Naive B cell (primary cell): ENCODE measurements around the gene PCDHGA5. TPM values are rescaled to one million over a fixed set of nuclear protein-coding genes. Genes with fewer than 3 reads are reported as not detected.
A peak's percentile ranks its signal among the peaks of the same experiment; 100 is the strongest.
"Not testable (repeated sequence)": the region's sequence is repeated elsewhere in the genome, so short reads cannot be mapped to it uniquely, and the experiment has no call there.

Experiments
- ATAC-seq, 2 donors: fragments of 150-1000 bp; cut with Tn5 transposase; 2 replicates each; pipeline ENCODE4 v1.10.0; 2021; ENCODE audit warnings: low read depth in 2 of 2, mild to moderate bottlenecking in 2 of 2, moderate library complexity in 2 of 2
- DNase-seq: peaks from one replicate; pipeline ENCODE4 v3.0.0; 2022
- H3K27ac Mint-ChIP-seq, 6 donors: one replicate each; pipeline ENCODE4 v1.8.0; 2020 to 2022; ENCODE audit warnings: mild to moderate bottlenecking in 6 of 6, mixed read lengths in 6 of 6, moderate library complexity in 5 of 6, inconsistent platforms in 2 of 6
- H3K27me3 Mint-ChIP-seq, 3 donors: one replicate each; pipeline ENCODE4 v1.8.0; 2021 to 2022; ENCODE audit warnings: mixed read lengths in 3 of 3, mild to moderate bottlenecking in 1 of 3
- H3K36me3 Mint-ChIP-seq, 2 donors: one replicate each; pipeline ENCODE4 v1.8.0; 2020 to 2022; ENCODE audit warnings: mixed read lengths in 2 of 2, inconsistent platforms in 1 of 2, mild to moderate bottlenecking in 1 of 2
- H3K4me1 Mint-ChIP-seq, 3 donors: one replicate each; pipeline ENCODE4 v1.8.0; 2020 to 2022; ENCODE audit warnings: mixed read lengths in 3 of 3, inconsistent platforms in 1 of 3, mild to moderate bottlenecking in 1 of 3, moderate library complexity in 1 of 3
- H3K4me3 Mint-ChIP-seq, 8 donors: one replicate each; pipeline ENCODE4 v1.8.0; 2020 to 2022; ENCODE audit warnings: mild to moderate bottlenecking in 8 of 8, mixed read lengths in 8 of 8, moderate library complexity in 8 of 8, inconsistent platforms in 2 of 8
- H3K9me3 Mint-ChIP-seq, 7 donors: one replicate each; pipeline ENCODE4 v1.8.0; 2020 to 2022; ENCODE audit warnings: mixed read lengths in 7 of 7, mild to moderate bottlenecking in 5 of 7, inconsistent platforms in 2 of 7, moderate library complexity in 1 of 7
- polyA plus RNA-seq, 6 donors: library from polyadenylated mRNA; unstranded; fragments of 300-500 nt; fragmentation: Illumina TruSeq; gene quantifications; one replicate each; pipeline ENCODE4 v1.2.3, GENCODE V29; 2021; ENCODE audit warnings: low read depth in 6 of 6

Gene PCDHGA5
- polyA plus RNA-seq, 6 donors from 2014 or later: 0.10 TPM; not detected in 5

GRCh38 chr5:141414548-141415274, 50.7 kb downstream of the PCDHGA5 start:
- not testable (repeated sequence) for ATAC-seq, DNase-seq
- peak overlapping the region in 3 of 6 donors; percentile 4 to 79 (median 36) for H3K27ac Mint-ChIP-seq
- peak overlapping the region in 6 of 8 donors; percentile 7 to 84 (median 60) for H3K4me3 Mint-ChIP-seq
- H3K9me3 Mint-ChIP-seq: peaks cover 9 to 64% (median 45%) of the 10 kb centered on the region in 7 donors
- peaks cover 36 to 44% of the 10 kb centered on the region in 2 donors for H3K36me3 Mint-ChIP-seq
- peaks cover 11 to 28% (median 18%) of the 10 kb centered on the region in 3 donors for H3K4me1 Mint-ChIP-seq
- H3K27me3 Mint-ChIP-seq: peaks cover 62 to 69% (median 64%) of the 10 kb centered on the region in 3 donors

- ATAC-seq, DNase-seq: not testable (repeated sequence)
- Mint-ChIP-seq H3K27ac (peak overlapping the region in 3 of 6 donors; percentile 36 to 60 (median 53)), H3K27me3 (peaks cover 59 to 68% (median 63%) of the 10 kb centered on the region in 3 donors), H3K4me3 (peak overlapping the region in 5 of 8 donors; percentile 7 to 68 (median 46)), H3K9me3 (peaks cover 9 to 64% (median 46%) of the 10 kb centered on the region in 7 donors), H3K4me1 (peaks cover 9 to 28% (median 18%) of the 10 kb centered on the region in 3 donors), H3K36me3 (peaks cover 33 to 39% of the 10 kb centered on the region in 2 donors)
Observed at GRCh38 chr5:141415275-141415618, 51.3 kb downstream of the PCDHGA5 start.

Other genes with a start within 250 kb of the PCDHGA5 start
- not detected for gene PCDHB4, start 242.3 kb upstream of the PCDHGA5 start, polyA plus RNA-seq
- under 1 TPM in 2 of 6 donors, not detected in 4; 0.08 to 0.43 TPM for gene PCDHB5, start 229.0 kb upstream of the PCDHGA5 start, polyA plus RNA-seq
- not detected for gene PCDHB6, start 214.1 kb upstream of the PCDHGA5 start, polyA plus RNA-seq
- not detected for gene PCDHB7, start 191.5 kb upstream of the PCDHGA5 start, polyA plus RNA-seq
- gene PCDHB8, start 186.4 kb upstream of the PCDHGA5 start, polyA plus RNA-seq: not detected
- gene PCDHB16, start 181.8 kb upstream of the PCDHGA5 start, polyA plus RNA-seq: not detected
- gene PCDHB9, start 177.0 kb upstream of the PCDHGA5 start, polyA plus RNA-seq: not detected
- gene PCDHB10, start 171.8 kb upstream of the PCDHGA5 start, polyA plus RNA-seq: not detected
- not detected for gene PCDHB11, start 164.5 kb upstream of the PCDHGA5 start, polyA plus RNA-seq
- gene PCDHB12, start 155.4 kb upstream of the PCDHGA5 start, polyA plus RNA-seq: not detected
- not detected for gene PCDHB13, start 150.2 kb upstream of the PCDHGA5 start, polyA plus RNA-seq
- not detected for gene PCDHB14, start 140.8 kb upstream of the PCDHGA5 start, polyA plus RNA-seq
- gene PCDHB15, start 118.8 kb upstream of the PCDHGA5 start, polyA plus RNA-seq: not detected
- gene SLC25A2, start 60.1 kb upstream of the PCDHGA5 start, polyA plus RNA-seq: under 1 TPM in 1 of 6 donors, not detected in 5; 0.20 TPM
- 100 to 1,000 TPM; 270 to 315 (median 285) TPM for gene TAF7, start 43.4 kb upstream of the PCDHGA5 start, polyA plus RNA-seq
- gene PCDHGA1, start 33.6 kb upstream of the PCDHGA5 start, polyA plus RNA-seq: not detected
- not detected for gene PCDHGA2, start 25.4 kb upstream of the PCDHGA5 start, polyA plus RNA-seq
- not detected for gene PCDHGA3, start 20.3 kb upstream of the PCDHGA5 start, polyA plus RNA-seq
- not detected for gene PCDHGB1, start 14.1 kb upstream of the PCDHGA5 start, polyA plus RNA-seq
- under 1 TPM in 2 of 6 donors, not detected in 4; 0.14 to 0.16 TPM for gene PCDHGA4, start 9.1 kb upstream of the PCDHGA5 start, polyA plus RNA-seq
- under 1 TPM in 3 of 6 donors, not detected in 3; 0.27 to 0.82 (median 0.74) TPM for gene PCDHGB2, start 4.2 kb upstream of the PCDHGA5 start, polyA plus RNA-seq
- gene PCDHGB3, start 6.1 kb downstream of the PCDHGA5 start, polyA plus RNA-seq: under 1 TPM in 1 of 6 donors, not detected in 5; 0.21 TPM
- gene PCDHGA6, start 9.7 kb downstream of the PCDHGA5 start, polyA plus RNA-seq: under 1 TPM in 1 of 6 donors, not detected in 5; 0.08 TPM
- not detected for gene PCDHGA7, start 18.6 kb downstream of the PCDHGA5 start, polyA plus RNA-seq
- under 1 TPM in 1 of 6 donors, not detected in 5; 0.15 TPM for gene PCDHGB4, start 23.5 kb downstream of the PCDHGA5 start, polyA plus RNA-seq
- not detected for gene PCDHGA8, start 28.5 kb downstream of the PCDHGA5 start, polyA plus RNA-seq
- gene PCDHGB5, start 33.8 kb downstream of the PCDHGA5 start, polyA plus RNA-seq: under 1 TPM in 3 of 6 donors, not detected in 3; 0.12 to 0.27 (median 0.20) TPM
- under 1 TPM in 1 of 6 donors, not detected in 5; 0.25 TPM for gene PCDHGA9, start 38.6 kb downstream of the PCDHGA5 start, polyA plus RNA-seq
- under 1 TPM in 2 of 6 donors, not detected in 4; 0.11 to 0.17 TPM for gene PCDHGB6, start 43.9 kb downstream of the PCDHGA5 start, polyA plus RNA-seq
- under 1 TPM in 1 of 6 donors, not detected in 5; 0.05 TPM for gene PCDHGA10, start 48.8 kb downstream of the PCDHGA5 start, polyA plus RNA-seq
- gene PCDHGB7, start 53.5 kb downstream of the PCDHGA5 start, polyA plus RNA-seq: not detected
- gene PCDHGA11, start 56.9 kb downstream of the PCDHGA5 start, polyA plus RNA-seq: not detected
- under 1 TPM in 3 of 6 donors, not detected in 3; 0.09 to 0.16 (median 0.11) TPM for gene PCDHGA12, start 66.3 kb downstream of the PCDHGA5 start, polyA plus RNA-seq
- gene PCDHGC3, start 111.8 kb downstream of the PCDHGA5 start, polyA plus RNA-seq: under 1 TPM in 3 of 6 donors, not detected in 3; 0.35 to 0.86 (median 0.61) TPM
- not detected for gene PCDHGC4, start 120.9 kb downstream of the PCDHGA5 start, polyA plus RNA-seq
- not detected for gene PCDHGC5, start 124.9 kb downstream of the PCDHGA5 start, polyA plus RNA-seq